Activated T-helper 2 cell treated with anti-CD3 and anti-CD28 coated beads, Interferon-gamma antibody, Interleukin-2, Interleukin-4, amounts not matched to agents 10 μg/mL and 5 μg/mL and 100 μg/mL, durations not matched to agents 14 hours and 24 hours and 36 hours (primary cell): ENCODE data around the gene SDR42E1. TPM values are rescaled to one million over a fixed set of nuclear protein-coding genes. Genes with fewer than 3 reads are reported as not detected.

Experiments used
- DNase-seq: peaks from one replicate; pipeline ENCODE4 v3.0.0; 2021; ENCODE audit warnings: low spot score
- H3K27ac Mint-ChIP-seq: one replicate; pipeline ENCODE4 v1.8.0; 2021; ENCODE audit warnings: mixed read lengths
- H3K27me3 Mint-ChIP-seq: one replicate; pipeline ENCODE4 v1.8.0; 2021; ENCODE audit warnings: low read depth, mixed read lengths
- H3K36me3 Mint-ChIP-seq: one replicate; pipeline ENCODE4 v1.8.0; 2021; ENCODE audit warnings: low read depth, mixed read lengths
- H3K4me1 Mint-ChIP-seq: one replicate; pipeline ENCODE4 v1.8.0; 2021; ENCODE audit warnings: low read depth, mixed read lengths
- H3K4me3 Mint-ChIP-seq: one replicate; pipeline ENCODE4 v1.8.0; 2021; ENCODE audit warnings: low read depth, mild to moderate bottlenecking, moderate library complexity, mixed read lengths
- H3K9me3 Mint-ChIP-seq: one replicate; pipeline ENCODE4 v1.8.0; 2021; ENCODE audit warnings: mixed read lengths
- intact Hi-C: fragments of 100-400 bp; cut with micrococcal nuclease; formaldehyde crosslinking; loops from one replicate; pipeline ENCODE4 v1.15.1; 2023
- total RNA-seq: library from RNA; stranded (reverse); gene quantifications from 2 replicates; pipeline ENCODE4 v1.2.3, GENCODE V29; 2022

The SDR42E1 gene
- total RNA-seq, 1 donor from 2014 or later = 3.9 TPM

DNA sequence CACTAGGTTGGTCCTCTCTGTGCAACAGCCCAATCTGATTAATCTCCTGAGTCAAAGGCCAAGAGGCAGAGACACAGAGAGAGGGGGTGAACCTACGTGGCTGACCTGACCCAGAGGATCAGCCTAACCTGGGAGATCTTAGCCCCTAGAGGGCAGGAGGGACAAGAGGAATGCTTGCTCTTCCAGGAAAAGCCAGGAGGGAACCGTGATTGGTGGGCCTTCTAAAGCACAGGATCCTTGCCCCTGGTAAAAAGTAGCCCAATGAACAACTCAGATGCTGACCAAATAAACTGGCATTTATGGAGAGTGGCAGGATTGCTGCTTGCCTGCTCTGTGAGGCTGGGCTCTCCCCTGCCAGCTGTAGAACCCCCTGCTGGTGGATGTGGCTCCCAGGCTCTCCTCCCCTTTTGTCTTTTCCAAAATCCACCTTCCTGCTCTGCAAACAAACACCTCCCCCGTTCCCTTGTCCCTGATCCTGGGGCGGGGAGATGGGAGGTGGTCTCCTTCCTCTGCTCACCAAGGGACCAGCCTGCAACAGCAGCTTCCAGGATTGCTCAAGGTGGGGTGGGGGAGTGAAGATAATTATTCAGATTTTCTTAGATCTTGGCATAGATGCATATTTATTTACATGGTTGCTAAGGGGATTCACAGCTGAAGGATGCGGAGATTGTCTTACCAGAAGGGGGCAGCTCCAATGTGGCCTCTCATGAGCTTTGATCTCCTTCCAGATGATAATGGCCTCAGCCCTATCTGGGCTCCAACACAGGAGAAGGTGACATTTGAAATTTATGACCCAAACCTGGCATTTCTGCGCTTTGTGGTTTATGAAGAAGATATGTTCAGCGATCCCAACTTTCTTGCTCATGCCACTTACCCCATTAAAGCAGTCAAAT lies 71.9 kb downstream of the SDR42E1 start:
- Mint-ChIP-seq H3K27me3 (no peaks in the 10 kb centered on the region), H3K9me3 (no peaks in the 10 kb centered on the region), H3K4me1 (no peaks in the 10 kb centered on the region), H3K36me3 (no peaks in the 10 kb centered on the region), H3K27ac (no peak overlapping the region), H3K4me3 (no peak overlapping the region)
- no peak for DNase-seq
- intact Hi-C loops = no loop called here

Other genes with a start within 250 kb of the SDR42E1 start
- gene PLCG2, start 232.2 kb downstream of the SDR42E1 start, total RNA-seq = 7.1 and 9.6 TPM in 2 replicates
- not detected in 2 replicates for gene HSD17B2, start 23.8 kb upstream of the SDR42E1 start, total RNA-seq
- gene MPHOSPH6, start 158.8 kb upstream of the SDR42E1 start, total RNA-seq = 46.4 and 47.4 TPM in 2 replicates